DMS153 treated with DMSO at 0.1 percent for 48 hours (cell line): ENCODE results near the gene RASSF7.

Experiments
- DNase-seq: peaks from one replicate; lab custom pipeline; 2025; ENCODE audit not compliant: unreplicated experiment; lab: John Stamatoyannopoulos, UW

Gene RASSF7

GRCh38 chr11:607020-607780 is 46.4 kb downstream of the RASSF7 start:
- no peak for DNase-seq

- DNase-seq, result no peak
These were observed 47.3 kb downstream of the RASSF7 start for GRCh38 chr11:607971-608659.

- no peak for DNase-seq
These were observed 48.1 kb downstream of the RASSF7 start for GRCh38 chr11:608791-609251.

GRCh38 chr11:609341-609811 is 48.6 kb downstream of the RASSF7 start:
- no peak for DNase-seq

- DNase-seq, result no peak
These were observed 49.5 kb downstream of the RASSF7 start for GRCh38 chr11:610146-610801.

GRCh38 chr11:611001-611996 is 50.5 kb downstream of the RASSF7 start:
- DNase-seq, result no peak

- DNase-seq, result no peak
These were observed 51.6 kb downstream of the RASSF7 start for GRCh38 chr11:612201-612960.

- DNase-seq, result no peak
These were observed 52.2 kb downstream of the RASSF7 start for GRCh38 chr11:612961-613300.

GRCh38 chr11:613369-613968 is 52.7 kb downstream of the RASSF7 start:
- peak; percentile 43 for DNase-seq
